Fibroblast of pulmonary artery (primary cell): ENCODE results near the gene MRPL46.
A peak's percentile ranks its signal among the peaks of the same experiment; 100 is the strongest.

Experiments
- DNase-seq: peaks from one replicate; pipeline ENCODE4 v3.0.0-alpha.2; 2010; ENCODE audit warnings: low read depth
- H3K4me3 ChIP-seq: replicated peaks from 2 replicates; pipeline ENCODE4 v1.5.1; 2011; ENCODE audit warnings: low read depth, mild to moderate bottlenecking, control low read depth, low read length, moderate library complexity
- TF ChIP-seq, protein P1 (sequence below): IDR thresholded peaks from 2 replicates; pipeline ENCODE4 v1.5.1; 2011; ENCODE audit warnings: mild to moderate bottlenecking, control low read depth, low read length, inconsistent platforms; ENCODE audit errors: missing control alignments

The MRPL46 gene

DNA sequence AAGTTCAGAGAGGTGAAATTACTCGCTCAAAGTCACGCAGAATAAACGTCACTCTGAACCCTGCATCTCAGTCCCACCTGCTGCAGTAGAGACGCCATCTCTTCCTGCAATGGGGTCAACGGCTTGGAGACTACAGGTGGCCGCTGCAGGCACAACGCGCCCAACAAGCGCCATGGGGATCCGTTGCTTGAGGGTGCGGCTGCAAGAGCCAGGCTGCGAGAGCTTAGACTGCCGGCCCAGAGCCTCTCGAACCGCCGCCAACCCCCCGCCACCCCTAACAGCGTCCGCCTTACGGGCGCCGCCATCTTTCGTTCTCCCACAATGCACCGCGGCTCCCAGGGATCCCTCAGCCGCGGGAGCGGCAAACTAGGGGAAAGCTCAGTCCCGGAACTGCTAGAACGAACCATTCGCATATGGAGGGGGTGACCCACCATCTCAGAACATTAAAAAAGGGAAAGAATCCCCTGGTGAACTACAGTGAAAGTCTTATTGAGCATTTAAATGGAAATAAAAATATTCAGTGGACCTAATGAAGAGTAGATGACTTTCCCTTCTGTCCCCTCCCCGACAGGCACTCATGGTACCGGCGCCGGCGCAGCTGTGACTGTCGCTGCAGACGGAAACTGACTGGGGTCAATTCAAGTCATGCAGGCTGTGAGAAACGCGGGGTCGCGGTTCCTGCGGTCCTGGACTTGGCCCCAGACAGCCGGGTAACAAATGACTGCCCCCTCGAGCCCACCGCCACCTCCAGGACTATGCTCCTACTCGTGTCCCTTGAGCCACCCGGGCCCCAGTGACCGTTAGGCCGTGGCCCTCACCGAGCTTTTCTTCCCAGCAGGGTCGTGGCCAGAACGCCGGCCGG lies at the start of gene MRPL46, which contains the start of gene MRPS11:
TSS of gene MRPL46 (minus strand) at position 316 of the 862 bp plus-strand sequence. CDS start at position 305, 11 bp downstream.
TSS of gene MRPS11 (plus strand) at position 636 of the 862 bp plus-strand sequence. CDS start at position 646, 10 bp downstream.
- TF ChIP-seq, protein P1, sequence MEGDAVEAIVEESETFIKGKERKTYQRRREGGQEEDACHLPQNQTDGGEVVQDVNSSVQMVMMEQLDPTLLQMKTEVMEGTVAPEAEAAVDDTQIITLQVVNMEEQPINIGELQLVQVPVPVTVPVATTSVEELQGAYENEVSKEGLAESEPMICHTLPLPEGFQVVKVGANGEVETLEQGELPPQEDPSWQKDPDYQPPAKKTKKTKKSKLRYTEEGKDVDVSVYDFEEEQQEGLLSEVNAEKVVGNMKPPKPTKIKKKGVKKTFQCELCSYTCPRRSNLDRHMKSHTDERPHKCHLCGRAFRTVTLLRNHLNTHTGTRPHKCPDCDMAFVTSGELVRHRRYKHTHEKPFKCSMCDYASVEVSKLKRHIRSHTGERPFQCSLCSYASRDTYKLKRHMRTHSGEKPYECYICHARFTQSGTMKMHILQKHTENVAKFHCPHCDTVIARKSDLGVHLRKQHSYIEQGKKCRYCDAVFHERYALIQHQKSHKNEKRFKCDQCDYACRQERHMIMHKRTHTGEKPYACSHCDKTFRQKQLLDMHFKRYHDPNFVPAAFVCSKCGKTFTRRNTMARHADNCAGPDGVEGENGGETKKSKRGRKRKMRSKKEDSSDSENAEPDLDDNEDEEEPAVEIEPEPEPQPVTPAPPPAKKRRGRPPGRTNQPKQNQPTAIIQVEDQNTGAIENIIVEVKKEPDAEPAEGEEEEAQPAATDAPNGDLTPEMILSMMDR, result no peak
- DNase-seq, result peak; percentile 88
- H3K4me3 ChIP-seq, result peak within 1 kb of the TSS; percentile 83

DNA sequence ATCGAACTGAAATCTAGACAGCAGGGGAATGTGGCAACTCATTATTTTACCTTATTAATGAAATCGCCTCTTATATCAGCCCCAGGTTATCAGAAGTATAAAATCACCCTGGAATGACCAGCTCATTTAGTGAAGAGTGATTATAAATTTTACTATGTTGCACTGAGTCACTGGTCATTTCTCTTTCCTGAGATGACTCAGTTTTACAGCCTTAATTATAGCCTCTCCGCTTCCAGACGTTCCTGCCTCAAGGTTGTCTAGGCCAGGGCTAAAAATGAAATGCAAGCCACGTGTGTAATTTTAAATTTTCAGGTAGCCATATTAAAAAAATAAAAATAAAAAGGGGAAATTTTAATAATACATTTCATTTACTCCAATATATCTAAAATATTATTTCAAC lies 46.0 kb upstream of the MRPL46 start:
- no peak overlapping the region for H3K4me3 ChIP-seq
- TF ChIP-seq, protein P1, result no peak
- DNase-seq, result no peak

DNA sequence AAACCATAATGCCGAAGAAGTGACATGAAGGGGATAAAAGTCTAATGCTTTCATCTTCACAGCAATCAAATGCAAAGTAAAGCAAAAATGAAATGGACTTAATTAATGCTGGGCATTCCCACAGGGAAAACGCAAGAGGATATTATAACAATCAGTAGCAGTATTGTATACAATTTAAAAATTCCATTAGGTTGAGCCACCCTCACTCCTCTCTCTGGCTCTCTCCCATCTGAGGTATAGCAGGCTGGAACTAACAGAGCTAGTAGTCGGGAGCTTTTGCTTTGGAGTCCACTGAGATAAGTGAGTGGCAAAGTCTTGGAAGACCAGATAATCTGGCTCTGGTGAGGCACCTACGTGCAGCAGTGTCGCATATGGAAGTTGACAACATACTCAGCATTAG lies 45.4 kb upstream of the MRPL46 start:
- TF ChIP-seq, protein P1, result no peak
- no peak for DNase-seq
- H3K4me3 ChIP-seq, result no peak overlapping the region

DNA sequence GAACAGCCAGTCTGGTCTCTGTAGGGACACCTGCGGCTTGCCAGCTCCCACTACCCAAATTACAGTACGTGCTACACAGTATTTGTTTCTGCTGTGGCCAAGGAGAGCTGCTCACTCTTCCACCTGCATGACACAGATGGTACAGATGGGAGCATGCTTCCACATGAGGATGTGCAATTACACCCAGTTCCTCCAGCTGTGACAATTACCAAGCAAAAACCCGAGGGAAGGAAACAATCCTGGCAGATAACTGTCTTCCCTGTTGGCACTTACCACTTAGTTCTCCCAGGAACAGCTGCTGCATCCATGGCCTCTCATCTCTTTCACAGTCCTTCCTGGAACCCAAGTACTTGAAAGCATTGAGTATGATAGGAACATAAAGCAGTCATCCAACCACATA lies 44.9 kb upstream of the MRPL46 start:
- DNase-seq, result no peak
- TF ChIP-seq, protein P1, result no peak
- H3K4me3 ChIP-seq, result no peak overlapping the region

DNA sequence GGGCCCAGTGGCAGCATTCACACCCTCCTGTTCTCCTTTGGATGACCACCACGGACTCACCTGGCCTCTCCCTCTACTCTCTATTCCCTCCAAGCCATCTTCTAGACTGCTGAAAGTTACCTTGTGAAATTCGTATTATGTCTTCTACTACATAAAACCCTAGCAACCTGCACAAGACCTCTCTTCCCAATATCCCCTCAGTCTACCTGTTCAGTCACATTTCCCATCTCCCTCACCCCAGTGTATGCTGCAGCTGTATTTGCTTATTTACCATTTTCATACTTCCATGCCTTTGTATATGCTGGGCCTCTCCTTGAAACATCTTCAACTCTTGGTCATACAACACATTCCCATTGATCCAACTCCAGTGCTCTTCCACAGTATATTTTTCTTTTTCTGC lies 44.0 kb upstream of the MRPL46 start:
- TF ChIP-seq, protein P1, result no peak
- no peak overlapping the region for H3K4me3 ChIP-seq
- DNase-seq, result no peak

DNA sequence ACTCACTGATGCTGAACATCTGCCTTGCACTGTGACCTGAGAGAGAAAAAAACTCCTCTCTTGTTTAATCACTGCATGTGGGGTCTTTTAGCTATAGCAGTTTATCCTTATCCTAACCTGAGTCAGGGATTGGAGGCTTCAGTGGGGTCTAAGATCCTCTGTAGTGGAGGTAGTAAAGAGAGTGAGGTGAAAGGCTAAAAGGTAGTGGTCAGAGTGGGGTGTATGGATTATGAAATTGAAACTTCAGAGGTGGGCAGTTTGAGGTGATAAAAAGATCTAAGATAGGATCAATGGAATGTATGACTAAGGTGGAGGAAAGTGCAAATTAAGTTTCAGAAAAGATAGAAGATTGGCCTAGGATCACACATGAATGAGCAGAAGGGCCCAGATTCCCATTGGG lies 42.8 kb upstream of the MRPL46 start:
- DNase-seq, result no peak
- TF ChIP-seq, protein P1, result no peak
- no peak overlapping the region for H3K4me3 ChIP-seq
